Stimulated activated CD8-positive, alpha-beta memory T cell treated with anti-CD3 and anti-CD28 coated beads, Interleukin-4, amount 100 ng/mL, for 24 hours (primary cell): ENCODE results near the gene MATN1.

ENCODE experiments used
- DNase-seq: peaks from one replicate; pipeline ENCODE4 v3.0.0-alpha.2; 2020; ENCODE audit warnings: low read depth

Gene MATN1

DNA sequence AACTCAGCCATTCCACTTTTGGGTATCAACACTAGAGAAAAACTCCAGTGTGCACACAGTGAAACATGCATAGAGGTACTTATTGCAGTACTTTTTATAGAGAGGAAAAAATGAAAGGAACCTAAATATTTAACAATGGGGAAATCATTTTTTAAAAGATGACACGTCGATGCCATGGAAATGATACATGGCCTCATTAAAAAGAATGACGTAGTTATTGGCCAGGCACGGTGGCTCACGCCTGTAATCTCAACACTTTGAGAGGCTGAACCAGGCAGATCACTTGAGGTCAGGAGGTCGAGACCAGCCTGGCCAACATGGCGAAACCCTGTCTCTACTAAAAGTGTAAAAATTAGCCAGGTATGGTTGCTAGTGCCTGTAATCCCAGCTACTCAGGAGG is 42.5 kb downstream of the MATN1 start:
- DNase-seq: no peak

DNA sequence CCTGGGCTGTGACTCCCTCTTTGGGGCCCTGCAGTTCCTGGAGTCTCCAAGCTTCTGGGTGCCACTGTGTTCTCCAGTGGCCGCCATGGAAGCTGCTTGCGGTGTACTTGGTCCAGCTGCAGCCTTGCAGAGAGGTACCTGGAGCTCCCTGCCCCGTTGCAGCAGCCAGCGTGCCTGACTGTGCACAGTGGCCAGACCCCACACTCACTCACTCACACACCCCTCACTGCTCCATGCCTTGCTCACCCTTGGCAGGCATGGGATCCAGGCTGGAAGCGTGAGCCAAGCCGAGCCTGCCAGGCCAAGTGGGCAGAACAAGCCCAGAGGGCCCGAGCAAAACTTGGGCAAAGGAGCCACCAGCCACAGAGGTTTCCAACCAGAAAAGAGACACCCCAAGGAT is 43.0 kb downstream of the MATN1 start:
- DNase-seq: no peak

DNA sequence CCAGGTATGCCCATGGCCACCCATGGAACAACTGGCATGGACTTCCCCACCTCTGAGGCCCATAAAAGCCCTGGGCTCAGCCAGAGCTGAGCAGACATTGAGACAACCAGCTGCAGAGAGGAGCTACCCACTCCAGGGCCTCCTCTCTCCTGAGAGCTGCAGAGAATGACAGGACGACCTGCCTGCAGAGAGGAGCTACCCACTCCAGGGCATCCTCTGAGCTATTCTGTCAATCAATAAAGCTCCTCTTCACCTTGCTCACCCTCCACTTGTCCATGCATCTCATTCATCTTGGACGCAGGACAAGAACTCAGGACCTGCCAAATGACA is 43.4 kb downstream of the MATN1 start:
- no peak for DNase-seq

DNA sequence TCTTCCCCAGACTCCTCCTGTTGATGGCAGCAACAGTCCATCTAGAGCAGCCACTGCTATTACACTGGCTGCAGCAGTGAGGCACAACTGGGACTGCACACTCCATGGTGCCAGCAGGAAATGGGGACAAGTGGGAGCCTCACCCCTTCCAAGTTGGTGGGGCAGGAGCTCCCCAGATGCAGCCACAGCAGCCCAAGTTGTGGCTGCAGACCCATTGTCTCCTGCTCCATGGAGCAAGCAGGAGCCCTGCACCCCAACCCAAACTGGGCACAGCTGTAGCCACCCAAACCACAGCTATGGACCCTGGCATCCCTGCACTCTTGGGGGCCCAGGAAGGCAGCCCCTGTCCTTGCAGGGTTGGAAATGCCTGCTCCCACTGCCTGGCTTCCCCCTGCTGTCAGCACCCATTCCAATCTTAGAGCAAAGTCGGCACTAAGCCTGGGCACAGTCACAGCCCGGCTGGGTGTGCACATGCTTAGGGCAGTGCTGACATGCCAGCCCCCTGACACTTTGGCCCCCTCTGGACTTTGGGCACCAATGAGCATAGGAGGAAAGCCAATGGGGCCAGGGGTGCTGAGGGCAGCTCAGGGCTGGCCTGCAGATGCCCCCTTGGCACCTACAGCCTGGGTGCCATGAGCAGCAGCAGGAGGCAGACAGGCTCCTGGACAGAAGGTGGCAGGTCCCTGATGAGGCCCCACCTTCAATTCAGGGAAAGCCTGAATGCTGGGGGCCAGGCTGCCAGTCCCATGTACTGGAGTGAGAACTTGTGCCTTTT is 44.0 kb downstream of the MATN1 start:
- no peak for DNase-seq

DNA sequence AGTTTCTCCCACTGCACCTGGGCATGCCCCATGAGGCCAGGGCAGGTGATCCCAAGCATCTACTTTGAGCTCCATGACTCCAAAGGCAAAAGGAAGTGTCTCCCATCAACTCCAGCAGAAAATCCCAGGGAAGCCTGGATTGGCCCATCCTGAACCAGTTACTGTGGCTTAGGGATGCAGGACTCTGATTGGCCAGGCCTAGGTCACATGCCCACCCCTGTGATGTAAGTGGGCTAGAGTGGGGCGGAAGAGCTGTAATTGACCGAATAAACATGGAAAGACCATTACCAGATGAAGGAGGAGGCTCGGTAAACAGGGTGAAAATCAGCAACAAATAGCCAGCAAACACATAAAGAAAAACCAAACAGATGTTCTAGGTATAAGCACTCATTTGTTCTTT is 45.2 kb downstream of the MATN1 start:
- no peak for DNase-seq

DNA sequence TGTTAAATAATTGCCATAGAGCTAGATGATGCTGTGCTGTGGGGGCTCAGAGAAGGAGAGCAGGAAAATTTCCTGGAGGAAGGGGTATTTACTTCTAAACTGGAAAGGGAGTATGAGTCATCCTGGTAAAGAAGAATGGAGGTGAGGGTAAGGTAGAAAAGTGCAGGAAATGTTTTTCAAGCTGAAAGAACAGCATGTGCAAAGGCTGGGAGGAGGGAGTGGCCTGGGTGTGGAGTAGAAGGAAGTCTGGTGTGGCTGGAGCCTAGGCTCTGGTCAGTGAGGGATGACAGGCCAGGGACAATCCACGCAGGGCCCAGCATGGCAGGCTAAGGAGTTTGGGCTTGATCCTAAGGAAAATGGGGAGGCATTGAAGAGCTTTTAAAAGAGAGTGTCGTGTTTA is 45.9 kb downstream of the MATN1 start:
- DNase-seq: no peak

DNA sequence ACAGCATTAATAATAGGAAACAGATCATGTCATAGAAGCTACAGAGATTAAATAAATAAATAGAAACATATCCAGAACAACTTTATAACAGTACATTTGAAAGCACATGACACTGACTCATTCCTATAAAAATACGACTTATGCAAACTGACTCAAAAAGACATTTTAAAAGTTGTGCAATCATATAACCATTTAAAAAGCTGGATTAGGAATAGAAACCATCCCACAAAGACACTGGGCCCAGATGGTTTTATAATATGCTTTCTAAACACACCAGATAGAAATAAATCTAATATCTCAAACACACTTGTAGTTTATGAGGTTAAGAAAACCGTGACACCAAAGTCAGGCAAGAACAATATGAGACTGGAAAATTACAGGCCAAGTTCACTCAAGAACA is 47.6 kb downstream of the MATN1 start:
- no peak for DNase-seq

DNA sequence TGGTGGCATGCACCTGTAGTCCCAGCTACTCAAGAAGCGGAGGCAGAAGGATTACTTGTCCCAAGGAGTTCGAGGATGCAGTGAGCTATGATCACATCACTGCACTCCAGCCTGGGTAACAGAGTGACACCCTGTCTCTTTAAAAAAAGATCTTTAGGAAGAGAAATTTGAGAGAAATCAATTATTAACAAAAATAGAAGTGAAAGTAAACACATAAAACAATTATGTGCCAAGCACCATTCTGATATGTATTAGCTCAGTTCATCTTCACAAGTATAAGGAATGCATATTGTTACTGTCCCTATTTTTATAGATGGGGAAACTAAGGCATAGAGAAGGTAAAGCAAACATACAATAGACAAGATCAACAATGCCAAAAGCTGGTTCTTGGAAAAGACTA is 48.1 kb downstream of the MATN1 start:
- no peak for DNase-seq

DNA sequence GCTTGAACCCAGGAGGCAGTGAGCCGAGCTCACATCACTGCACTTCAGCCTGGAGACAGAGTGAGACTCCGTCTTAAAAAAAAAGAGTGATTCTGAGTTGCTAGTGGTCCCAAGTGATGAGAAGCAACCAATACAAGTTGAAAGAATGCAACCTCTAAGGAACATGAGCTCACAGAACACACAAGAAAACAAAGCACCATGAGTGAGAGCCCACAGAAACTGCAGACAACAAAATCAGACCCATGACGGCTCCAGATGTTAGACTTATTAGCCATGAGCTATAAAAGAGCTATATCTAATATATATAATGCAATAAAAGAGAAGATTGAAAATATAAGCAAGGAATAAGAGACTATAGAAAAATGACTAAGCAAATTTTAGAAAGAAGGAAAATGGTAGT is 50.0 kb downstream of the MATN1 start:
- no peak for DNase-seq

DNA sequence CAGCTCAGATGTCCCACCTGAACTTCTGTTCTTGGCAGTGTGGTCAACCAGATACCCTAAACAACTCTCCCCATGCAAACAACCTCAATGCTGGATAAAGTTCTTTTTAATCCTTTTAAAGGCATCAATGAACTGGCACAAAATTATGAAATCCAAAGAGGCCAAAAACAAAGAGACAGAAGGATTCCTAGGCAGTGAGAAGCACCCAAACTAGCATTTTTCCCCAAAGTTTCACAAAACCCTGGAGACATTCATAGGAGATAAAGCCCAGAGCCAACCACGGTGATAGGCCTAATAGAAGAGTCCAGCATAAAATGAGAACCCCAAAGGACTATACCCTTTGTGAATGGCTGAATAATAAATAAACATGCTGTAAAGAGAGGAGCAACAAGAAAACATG is 50.7 kb downstream of the MATN1 start:
- no peak for DNase-seq

DNA sequence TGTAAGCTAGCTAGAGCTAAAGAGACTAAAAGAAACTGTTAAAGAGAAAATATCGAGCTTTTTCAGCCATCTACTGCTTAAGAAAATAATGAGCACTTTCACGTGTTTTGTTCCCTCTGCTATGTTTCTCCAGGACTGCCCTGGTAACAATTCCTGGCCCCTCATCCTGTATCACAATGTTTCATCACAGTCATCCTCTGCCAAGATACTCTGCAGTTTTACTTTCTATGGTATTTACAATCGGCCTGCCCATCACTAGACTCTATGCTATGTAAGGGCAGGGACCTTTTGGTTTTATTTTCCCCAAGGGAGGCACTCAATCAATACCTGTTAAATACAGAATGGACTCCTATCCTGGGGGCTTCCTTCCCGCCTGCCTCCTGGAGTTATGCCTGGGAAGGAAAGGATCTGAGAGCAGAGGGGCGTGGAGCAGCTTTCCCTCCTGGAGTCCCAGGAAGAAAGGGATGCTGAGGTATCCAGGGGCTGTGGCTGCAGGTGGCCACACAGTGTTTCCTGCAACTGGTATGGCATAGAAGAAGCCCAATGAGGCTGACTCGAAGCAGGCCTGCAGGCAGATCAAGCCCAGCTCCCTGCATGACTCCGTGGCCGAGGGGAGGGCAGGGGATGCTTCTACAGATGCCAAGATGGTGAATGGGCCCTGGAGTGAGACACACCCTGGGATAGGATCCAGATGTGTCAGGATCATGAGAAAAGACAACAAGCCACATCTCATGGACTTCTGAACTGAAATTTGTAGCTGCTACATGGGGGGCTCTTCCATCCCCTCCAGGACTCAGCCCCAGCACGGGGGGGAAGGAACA is 52.9 kb downstream of the MATN1 start:
- DNase-seq: no peak

DNA sequence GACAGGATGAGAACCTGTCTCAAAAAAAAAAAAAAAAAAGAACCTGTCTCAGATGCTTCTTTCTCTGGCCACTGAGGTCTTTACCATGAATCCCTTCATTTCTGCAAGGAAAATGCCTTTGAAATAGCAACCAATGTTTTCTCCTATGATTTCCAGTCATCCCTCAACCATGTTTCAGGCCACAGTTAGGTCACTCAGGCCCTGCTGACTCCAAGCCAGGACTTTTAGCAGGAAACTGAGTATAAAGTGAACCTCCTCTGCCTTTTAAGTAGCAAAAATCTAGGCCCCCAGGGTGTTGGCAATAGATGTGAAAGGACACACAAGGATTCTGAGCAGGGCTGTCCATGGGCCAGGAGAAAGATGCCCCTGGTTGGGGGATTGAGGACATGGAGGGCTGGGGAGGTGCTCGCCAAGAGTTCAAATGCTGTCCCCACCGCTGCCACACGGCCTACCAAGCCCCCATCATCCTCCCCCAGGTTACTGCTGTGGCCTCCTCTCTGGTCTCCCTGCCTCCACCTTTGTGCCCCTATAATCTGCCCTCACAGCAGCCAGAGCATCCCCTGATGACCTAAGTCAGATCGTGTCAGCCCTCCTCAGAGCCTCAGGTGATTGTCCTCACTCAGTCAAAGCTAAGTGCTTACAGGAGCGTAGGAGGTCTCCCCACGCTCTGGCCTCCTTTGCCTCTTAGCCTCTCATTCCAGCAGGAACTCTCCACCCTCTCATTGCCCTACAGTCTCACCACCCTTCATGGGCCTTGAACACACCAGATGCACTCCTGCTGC is 54.6 kb downstream of the MATN1 start:
- DNase-seq: no peak

DNA sequence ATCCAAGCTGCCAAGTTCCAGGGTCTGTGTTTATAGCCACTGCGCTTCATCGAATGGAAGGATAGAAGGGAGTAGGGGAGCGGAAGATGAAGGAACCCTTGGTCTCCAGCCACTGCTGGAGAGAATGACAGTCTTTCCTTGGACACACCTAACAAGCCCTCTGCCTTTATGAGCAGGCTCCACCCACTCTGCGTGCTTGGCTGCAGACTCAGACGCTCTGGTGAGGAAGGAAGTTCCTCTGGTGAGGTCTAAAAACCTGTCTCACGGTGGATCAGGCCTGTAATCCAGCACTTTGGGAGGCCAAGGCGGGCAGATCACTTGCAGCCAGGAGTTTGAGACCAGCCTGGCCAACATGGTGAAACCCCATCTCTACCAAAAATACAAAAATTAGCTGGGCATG is 55.4 kb downstream of the MATN1 start:
- DNase-seq: no peak

DNA sequence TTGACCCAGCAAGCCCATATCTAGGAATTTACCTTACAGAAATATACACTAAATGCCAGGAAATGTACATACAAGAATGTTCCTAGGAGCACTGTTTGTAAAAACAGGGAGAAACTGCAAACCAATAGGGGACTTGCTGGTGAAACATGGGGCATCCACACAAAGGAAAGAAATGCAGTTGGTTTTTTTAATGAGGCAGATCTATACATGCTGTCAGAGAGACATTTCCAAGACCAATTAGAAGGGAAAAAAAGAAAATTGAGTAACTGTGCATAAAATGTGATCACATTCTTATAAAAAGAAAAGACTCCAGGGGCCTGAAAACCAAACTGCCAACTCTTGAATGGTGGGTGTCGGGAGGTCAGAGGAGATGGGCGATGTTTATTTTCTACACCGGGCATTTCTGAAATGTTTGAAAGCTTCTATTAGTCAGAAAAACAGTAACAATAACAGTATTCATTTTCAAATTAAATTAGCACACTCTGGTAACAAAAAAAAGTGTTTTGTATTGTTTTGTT is 56.6 kb downstream of the MATN1 start:
- no peak for DNase-seq

DNA sequence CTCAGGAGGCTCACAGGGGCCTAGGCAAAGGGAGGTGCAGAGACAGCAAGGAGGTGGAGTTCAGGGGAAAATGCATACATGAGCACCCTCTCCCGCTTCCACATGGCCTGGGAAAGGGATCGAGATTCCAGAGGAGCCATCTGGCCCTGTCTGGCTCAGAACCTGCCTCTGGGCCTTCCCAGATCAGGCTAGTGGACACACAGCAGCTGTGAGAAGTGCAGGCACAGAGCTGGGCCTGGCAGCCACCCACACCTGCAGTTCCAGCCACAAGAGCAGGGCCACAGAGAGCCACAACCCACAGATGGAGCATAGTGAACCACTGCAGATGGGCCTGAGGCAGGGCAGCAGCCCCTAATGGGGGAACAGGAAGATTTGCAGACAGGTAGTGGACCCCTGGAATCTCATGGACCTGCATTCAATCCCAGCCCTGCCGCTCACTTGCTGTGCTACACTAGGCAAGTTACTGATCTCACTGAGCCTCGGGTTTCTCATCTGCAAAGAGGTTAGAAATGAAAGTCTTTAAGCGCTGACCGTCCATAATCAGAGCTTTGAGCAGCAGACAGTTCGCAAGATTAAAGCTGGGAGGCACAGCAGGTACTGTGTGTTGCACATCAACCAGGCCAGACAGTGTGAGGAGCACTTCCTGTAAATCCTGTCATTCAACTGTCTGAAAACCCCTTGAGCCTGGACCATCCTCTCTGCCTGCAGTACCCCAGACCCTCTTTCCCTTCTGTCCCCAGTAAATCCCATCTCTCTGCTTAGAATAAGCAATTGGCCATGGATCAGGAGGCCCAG is 58.0 kb downstream of the MATN1 start:
- DNase-seq: no peak

DNA sequence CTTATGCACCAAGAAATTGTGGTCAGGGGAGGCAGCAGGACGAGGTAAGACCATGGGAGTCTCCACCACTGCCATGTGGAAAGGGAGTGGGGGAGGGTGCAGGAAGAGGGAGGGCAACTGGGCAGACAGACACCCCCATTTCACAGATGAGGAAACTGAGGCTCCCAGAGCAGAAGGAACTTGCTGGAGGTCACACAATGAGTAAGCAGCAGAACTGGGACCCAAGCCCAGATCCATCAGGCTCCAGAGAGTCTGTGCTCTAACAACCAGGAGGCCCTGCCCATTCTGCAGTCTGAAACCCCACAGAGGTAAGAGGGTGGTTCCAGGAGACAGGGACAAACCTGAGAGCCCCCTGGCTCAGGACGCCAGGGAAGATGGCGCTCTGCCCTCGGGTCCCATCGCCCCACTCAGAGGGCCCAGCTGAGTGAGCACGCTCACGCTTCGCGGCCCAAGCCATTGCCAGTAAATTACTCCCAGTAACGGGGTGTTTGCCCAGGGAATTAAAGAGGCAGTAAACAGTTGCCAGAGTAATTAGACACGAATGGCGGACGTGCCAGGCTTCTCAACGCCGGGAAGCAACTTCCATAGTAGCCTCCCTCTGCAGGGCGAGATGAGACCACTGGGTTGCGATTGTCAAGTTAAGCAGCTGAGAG is 59.2 kb downstream of the MATN1 start:
- no peak for DNase-seq

DNA sequence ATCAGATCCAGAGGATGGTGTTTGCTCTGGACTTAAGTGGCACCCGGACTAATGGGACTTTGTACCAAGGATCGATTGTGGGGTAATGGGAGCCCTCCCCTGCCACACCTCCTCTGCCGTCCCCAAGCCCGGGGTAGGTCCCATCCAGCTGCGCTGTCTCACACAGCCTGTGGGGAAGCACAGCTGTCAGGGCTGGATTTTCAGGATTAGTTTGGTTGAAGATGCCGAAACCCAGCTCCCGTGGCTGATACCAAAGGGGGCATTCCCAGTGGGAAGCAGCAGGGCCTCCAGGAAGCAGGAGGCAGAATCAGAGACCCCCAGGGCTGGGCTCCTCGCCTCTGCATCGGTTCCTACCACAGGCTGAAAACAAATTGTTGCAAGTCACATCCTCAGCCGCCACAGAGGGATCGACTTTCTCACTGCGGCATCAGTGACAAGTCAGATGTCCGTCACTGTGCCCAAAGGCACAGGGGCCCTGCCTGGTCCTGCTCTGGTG is 59.7 kb downstream of the MATN1 start:
- no peak for DNase-seq

DNA sequence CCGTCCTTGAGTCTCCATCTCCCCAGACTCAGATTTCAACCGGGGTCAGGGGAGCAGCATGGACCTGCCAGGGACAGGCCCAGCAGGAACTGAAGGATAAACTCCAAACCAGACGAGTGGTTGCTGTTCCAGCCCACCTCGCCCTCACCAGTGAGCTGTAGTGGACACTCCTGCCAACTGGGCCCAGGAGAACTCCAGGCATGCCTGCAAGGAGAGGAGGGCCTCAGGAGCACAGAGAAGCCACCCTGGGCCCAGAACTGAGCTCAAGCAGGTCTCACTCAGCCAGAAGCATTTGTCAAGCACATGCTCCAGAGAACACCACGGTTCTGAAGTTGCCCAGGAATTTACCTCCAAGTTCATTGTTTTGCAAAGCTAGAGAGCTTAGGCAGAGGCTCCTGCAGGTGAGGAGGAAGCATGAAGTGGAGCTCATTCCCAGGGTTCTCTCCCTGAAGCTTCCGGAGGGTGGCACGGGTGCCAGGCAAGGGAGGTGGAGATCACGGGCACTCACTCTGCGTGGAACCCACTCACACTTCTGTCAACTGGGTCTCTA is 61.0 kb downstream of the MATN1 start:
- DNase-seq: no peak

DNA sequence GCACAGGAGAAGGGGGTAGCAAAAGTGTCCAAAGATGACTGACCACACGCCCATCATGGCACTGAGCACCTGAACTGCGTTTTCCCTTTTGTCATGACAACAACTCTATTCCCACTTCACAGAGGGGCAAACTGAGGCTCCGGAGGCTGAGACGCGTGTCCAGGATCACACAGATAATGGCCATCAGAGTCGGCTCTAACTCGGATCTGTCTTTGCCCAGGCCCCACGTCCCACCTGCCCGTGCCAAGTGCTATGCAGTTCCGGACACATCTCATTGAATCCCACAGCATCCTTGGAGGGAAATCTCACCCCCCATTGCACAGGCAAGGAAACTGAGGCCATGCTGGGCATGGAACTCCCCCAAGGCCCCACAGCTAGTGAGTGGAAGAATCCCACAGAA is 62.1 kb downstream of the MATN1 start:
- DNase-seq: no peak
